Cardiac fibroblast (primary cell): Measurements from ENCODE around the gene UTS2B.
A peak's percentile ranks its signal among the peaks of the same experiment; 100 is the strongest.

Source experiments
- DNase-seq, 2 donors: peaks; one replicate each; pipeline versions ENCODE4 v3.0.0 to v3.0.0-alpha.2; 2010; ENCODE audit warnings: low read depth in 2 of 2
- H3K4me3 ChIP-seq, 2 donors: replicated peaks in 1 of 2; 1 replicate in 1 of 2; 2 replicates in 1 of 2; pipeline ENCODE4 v1.5.1; 2011; ENCODE audit warnings: low read depth in 2 of 2, low read length in 2 of 2, mild to moderate bottlenecking in 2 of 2, moderate library complexity in 1 of 2
- TF ChIP-seq, protein P1 (sequence below): IDR thresholded peaks from one replicate; pipeline ENCODE4 v1.5.1; 2011; ENCODE audit warnings: low read depth, mild to moderate bottlenecking, low read length, inconsistent platforms

Gene UTS2B, protein sequence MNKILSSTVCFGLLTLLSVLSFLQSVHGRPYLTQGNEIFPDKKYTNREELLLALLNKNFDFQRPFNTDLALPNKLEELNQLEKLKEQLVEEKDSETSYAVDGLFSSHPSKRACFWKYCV

DNA sequence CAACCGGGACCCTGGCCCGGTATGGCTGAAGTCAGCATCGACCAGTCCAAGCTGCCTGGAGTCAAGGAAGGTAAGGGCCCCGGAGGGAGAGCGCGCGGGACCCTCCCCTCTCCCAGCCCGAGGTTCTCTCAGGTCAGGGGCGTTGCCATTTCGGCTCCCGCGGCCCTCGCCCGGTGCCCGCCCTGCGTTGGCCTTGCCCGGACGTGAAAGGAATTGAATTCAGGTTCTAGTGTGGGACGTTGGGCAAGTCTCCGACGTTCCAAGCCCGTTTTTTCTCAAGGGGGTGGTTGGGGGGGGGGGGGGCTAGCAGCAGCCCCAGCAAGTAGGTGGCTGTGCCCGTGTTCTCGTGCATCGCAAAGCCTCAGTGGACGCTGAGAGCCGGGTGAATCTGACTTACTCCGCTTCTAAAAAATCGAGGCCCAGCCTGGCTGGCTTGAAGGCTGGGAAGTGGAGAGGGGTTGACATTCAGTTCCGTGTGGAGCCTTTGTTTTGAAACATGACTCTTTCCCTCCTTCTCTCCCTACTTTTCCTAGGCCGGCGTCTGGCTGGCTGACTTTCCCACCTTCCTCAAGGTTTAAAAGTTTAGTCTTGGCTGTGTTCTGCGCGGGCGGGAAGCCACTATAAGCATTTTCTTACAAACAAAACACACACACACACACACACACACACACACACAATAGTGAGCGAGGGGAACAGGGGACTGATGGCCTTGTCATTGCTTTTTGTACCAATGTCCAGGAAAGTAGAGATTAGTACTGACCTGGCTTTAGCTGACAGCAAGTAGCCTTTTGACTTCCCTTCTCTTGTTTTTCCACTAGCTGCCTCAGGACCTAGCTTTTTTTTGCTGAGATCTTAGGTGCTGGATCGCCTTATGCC, at the start of gene UTS2B:
TSS of gene UTS2B (minus strand) at position 873 of the 876 bp plus-strand sequence. CDS start 48,337 bp downstream, outside the sequence.
- peak; percentile 63 to 65 for DNase-seq
- H3K4me3 ChIP-seq = peak within 1 kb of the TSS; percentile 78 to 83
- TF ChIP-seq, protein P1, sequence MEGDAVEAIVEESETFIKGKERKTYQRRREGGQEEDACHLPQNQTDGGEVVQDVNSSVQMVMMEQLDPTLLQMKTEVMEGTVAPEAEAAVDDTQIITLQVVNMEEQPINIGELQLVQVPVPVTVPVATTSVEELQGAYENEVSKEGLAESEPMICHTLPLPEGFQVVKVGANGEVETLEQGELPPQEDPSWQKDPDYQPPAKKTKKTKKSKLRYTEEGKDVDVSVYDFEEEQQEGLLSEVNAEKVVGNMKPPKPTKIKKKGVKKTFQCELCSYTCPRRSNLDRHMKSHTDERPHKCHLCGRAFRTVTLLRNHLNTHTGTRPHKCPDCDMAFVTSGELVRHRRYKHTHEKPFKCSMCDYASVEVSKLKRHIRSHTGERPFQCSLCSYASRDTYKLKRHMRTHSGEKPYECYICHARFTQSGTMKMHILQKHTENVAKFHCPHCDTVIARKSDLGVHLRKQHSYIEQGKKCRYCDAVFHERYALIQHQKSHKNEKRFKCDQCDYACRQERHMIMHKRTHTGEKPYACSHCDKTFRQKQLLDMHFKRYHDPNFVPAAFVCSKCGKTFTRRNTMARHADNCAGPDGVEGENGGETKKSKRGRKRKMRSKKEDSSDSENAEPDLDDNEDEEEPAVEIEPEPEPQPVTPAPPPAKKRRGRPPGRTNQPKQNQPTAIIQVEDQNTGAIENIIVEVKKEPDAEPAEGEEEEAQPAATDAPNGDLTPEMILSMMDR = no peak

DNA sequence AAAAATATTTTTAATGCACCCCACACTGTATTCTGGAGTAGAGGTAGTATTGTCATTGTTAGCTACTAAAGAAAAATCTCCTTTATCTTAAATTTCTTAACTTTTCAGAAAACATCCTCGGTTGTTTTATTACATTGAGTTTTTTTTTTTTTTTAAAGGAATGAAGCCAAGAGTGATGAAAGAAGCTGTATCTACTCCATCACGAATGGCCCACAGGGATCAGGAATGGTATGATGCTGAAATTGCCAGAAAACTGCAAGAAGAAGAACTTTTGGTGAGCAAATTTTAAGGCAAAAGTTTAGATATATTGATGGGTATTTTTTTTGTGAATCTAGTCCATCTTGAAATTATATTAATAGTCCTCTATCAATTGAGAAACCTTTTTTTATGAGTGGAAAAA, 49.7 kb upstream of the UTS2B start:
- TF ChIP-seq, protein P1 = no peak
- H3K4me3 ChIP-seq = no peak overlapping the region
- DNase-seq = peak in 1 of 2 donors; percentile 65

DNA sequence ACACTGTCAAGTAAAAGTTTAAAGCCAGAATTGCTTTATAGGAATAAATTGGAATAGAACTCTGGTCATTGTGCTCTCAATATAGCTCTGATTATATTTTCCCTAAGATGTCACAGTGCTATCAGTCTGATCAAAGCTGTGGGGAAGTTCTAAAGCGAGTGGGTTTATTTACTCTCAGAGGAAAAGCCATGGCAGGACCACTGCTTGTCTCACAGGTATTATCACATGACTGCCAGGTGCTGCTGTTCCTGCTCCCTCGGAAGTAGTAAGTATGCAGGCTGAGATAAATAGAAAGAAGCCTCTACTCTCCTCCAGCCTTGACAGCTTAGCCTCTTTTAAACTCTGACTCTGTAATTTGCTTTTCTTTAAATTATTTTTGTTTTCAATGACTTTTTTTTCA, 49.1 kb upstream of the UTS2B start:
- TF ChIP-seq, protein P1 = no peak
- H3K4me3 ChIP-seq = no peak overlapping the region
- DNase-seq = no peak

DNA sequence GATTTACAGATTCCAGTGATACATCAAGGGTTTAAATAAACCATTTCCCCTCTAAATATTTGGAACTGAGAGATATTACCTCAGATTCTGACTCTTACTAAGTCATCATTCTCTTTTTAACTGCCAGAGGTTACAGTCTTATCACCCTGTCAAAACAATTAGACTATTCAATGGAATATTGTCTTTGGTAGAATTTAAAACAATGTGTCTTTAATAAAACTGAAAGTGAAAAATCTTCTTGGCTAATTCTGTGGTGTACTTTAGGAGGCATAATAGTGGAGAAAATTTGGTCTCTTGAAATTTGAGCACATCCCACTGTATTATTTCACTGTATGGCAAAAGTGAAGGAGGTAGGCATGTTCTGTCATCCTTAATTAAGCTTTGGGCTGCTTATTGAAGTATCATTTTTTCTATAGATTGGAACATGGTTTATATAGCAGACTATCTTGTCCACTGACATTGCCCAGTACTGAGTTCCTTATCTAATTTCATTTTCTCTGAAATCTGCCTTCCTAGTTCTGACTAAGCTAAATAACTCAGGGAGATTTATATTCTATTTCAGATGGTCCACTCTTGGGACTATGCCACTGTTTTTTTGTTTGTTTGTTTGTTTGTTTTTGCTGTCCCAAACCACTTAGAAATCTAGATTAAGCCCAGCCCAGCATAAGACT, 48.0 kb upstream of the UTS2B start:
- no peak for DNase-seq
- TF ChIP-seq, protein P1 = no peak
- H3K4me3 ChIP-seq = no peak overlapping the region

DNA sequence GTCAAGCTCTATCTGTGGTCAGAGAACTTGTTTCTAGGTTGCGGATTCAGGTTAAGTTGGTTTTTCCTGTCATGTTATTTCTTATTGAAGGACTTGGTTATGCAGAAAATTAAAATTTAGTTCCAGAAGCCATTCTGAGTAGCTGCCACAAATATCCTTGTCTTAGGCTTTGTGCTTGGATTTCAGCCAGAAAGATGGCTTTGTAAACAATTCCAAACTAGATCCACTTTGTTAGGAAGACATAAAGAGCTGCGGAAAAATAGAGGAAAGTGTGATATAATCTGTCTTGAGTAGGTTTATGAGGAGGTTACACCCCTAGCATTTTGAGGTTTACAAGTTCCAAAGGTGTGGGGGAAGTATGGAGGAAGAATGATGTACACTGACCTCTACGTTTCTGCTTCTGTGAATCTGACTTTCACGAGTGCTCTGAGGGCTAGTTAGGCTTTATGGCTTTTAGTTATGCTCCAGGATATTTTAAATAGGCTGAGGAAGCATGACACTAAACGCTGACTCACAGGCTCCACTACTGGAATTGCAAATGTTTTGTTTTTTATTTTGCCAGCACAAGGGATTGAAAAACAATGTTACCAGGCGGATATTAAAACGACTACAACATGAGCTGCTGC, 46.3 kb upstream of the UTS2B start:
- DNase-seq = peak; percentile 82 to 87
- H3K4me3 ChIP-seq = no peak overlapping the region
- TF ChIP-seq, protein P1 = no peak

DNA sequence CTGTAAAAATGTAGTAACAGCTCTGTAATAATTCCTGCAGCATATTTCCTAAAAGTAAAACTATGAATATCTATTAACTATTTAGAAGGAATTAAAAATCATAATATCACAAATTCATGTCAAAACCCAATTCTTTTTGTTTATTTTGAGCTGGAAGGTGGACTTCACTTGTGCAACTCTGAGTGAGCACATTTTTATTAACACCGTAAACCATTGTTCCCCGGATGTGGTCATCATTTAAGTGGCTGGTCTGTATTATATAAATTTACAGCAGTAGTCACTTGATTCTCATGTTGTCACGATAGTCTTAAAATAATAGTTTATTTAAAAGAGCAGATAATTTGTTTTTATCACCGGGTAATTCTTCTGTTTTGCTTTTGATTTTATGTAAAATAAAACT, 43.0 kb upstream of the UTS2B start:
- TF ChIP-seq, protein P1 = no peak
- peak; percentile 40 to 64 for DNase-seq
- no peak overlapping the region for H3K4me3 ChIP-seq
